GM06990 (cell line): ENCODE measurements around the gene PAPOLB.

Source experiments
- DNase-seq: peaks from one replicate; pipeline ENCODE4 v3.0.0-alpha.2; 2011; ENCODE audit not compliant: insufficient read length; ENCODE audit errors: extremely low read depth
- H3K27me3 ChIP-seq: replicated peaks from 2 replicates; pipeline ENCODE4 v1.6.0; 2011; ENCODE audit warnings: low read length; ENCODE audit not compliant: control insufficient read depth, insufficient read depth
- H3K36me3 ChIP-seq: 2 replicates; pipeline ENCODE4 v1.5.1; 2011; ENCODE audit warnings: low read length; ENCODE audit not compliant: control insufficient read depth, insufficient read depth
- H3K4me3 ChIP-seq: replicated peaks from 2 replicates; pipeline ENCODE4 v1.5.1; 2011; ENCODE audit warnings: low read depth, mild to moderate bottlenecking, control low read depth, low read length
- TF ChIP-seq, protein P1 (sequence below): IDR thresholded peaks from 2 replicates; pipeline ENCODE4 v1.5.1; 2011; ENCODE audit warnings: low read length, control low read depth, mild to moderate bottlenecking, inconsistent platforms; ENCODE audit not compliant: insufficient read depth, poor library complexity, severe bottlenecking

PAPOLB gene

DNA sequence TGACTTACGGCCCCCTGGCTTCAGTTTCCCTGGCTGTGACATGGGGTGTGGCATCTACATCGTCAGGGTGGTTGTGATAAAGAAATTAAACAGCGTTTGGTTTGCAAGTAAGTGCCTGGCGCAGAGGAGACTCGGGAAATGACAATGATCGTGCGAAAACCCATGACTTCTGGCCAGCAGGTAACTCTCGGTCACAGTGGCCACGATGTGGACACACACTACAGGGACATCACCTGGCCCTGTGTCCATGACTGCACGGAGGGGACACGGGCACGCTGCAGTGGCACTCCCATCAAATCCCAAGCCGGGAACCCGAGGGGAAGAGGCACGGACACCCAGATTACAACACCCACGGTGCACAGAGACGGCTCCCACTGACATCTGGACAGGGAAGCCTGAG, 28.7 kb downstream of the PAPOLB start:
- no peak for DNase-seq
- Histone ChIP-seq H3K36me3 (no peaks in the 10 kb centered on the region), H3K4me3 (no peak overlapping the region), H3K27me3 (no peaks in the 10 kb centered on the region)
- TF ChIP-seq, protein P1, sequence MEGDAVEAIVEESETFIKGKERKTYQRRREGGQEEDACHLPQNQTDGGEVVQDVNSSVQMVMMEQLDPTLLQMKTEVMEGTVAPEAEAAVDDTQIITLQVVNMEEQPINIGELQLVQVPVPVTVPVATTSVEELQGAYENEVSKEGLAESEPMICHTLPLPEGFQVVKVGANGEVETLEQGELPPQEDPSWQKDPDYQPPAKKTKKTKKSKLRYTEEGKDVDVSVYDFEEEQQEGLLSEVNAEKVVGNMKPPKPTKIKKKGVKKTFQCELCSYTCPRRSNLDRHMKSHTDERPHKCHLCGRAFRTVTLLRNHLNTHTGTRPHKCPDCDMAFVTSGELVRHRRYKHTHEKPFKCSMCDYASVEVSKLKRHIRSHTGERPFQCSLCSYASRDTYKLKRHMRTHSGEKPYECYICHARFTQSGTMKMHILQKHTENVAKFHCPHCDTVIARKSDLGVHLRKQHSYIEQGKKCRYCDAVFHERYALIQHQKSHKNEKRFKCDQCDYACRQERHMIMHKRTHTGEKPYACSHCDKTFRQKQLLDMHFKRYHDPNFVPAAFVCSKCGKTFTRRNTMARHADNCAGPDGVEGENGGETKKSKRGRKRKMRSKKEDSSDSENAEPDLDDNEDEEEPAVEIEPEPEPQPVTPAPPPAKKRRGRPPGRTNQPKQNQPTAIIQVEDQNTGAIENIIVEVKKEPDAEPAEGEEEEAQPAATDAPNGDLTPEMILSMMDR: no peak

DNA sequence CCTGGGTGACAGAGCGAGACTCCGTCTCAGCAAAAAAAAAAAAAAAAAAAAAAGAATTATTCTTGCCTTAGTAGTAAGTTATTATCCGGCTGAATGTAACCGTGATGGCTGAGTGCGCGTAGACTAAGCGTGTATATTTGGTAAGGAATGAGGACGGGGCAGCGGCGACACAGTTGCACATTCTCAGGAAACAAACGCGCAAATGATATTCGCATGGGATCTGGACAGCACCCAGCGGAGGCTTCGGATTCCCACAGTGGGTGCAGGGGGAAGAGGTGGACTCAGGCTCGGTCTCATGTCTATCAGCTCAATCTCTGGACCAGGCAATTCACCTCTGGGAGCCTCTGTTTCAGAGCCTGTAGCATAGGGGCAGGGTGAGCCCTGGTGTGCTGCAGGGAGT, 29.1 kb downstream of the PAPOLB start:
- TF ChIP-seq, protein P1: no peak
- DNase-seq: no peak
- Histone ChIP-seq H3K36me3 (no peaks in the 10 kb centered on the region), H3K4me3 (no peak overlapping the region), H3K27me3 (no peaks in the 10 kb centered on the region)

DNA sequence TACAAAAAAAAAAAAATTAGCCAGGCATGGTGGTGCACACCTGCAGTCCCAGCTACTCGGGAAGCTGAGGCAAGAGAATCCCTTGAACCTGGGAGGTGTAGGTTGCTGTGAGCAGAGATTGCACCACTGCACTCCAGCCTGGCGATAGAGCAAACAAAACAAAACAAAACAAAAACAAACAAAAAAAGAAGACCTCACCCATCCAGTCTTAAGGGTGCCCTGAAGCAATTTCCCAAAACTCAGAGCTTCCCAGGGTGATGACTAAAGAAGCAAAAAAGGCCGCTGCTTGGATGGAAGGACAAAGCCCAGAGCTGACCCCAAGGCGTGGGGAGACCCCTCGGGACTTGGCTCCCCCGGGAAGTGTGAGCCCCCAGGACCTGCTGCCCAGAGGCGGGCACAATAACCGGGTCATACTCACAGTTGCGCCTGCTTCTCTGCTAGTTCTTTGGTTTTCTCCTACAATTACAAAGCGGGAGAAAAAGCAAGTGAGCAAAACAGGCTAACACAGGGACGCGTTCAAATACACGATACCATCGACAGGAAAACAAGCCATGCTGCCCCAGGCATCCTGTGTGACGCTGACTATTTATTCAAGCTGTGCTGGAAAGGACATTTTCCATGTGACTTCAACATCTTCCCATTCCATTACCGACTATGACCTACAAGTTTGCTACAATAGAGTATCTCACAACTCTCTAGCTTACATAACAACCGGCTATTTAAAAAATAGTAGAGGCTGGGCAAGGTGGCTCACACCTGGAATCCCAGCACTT, 29.9 kb downstream of the PAPOLB start:
- Histone ChIP-seq H3K27me3 (no peaks in the 10 kb centered on the region), H3K36me3 (no peaks in the 10 kb centered on the region), H3K4me3 (no peak overlapping the region)
- TF ChIP-seq, protein P1: no peak
- DNase-seq: no peak

DNA sequence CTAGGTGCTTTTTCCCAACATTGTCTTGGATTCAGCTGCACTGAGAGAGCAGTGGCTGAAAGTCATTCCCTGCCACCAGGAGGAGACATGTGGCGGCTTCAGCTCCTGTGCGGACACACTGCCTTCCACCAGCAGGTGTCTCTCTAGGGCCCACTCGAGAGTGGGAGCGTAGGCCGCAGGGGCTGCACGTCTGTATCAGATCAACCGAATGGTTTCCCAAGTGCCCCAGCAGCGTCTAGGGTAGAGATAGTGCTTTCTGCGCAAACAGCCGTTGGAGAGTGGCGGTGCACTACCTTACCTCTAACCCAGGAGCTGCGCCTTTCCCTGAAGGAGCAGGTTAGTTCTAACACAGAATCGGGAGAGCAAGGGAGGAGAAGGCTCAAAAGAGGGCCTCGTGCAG, 31.7 kb downstream of the PAPOLB start:
- DNase-seq: peak; percentile 39
- TF ChIP-seq, protein P1: peak; percentile 89
- Histone ChIP-seq H3K27me3 (no peaks in the 10 kb centered on the region), H3K4me3 (no peak overlapping the region), H3K36me3 (no peaks in the 10 kb centered on the region)

DNA sequence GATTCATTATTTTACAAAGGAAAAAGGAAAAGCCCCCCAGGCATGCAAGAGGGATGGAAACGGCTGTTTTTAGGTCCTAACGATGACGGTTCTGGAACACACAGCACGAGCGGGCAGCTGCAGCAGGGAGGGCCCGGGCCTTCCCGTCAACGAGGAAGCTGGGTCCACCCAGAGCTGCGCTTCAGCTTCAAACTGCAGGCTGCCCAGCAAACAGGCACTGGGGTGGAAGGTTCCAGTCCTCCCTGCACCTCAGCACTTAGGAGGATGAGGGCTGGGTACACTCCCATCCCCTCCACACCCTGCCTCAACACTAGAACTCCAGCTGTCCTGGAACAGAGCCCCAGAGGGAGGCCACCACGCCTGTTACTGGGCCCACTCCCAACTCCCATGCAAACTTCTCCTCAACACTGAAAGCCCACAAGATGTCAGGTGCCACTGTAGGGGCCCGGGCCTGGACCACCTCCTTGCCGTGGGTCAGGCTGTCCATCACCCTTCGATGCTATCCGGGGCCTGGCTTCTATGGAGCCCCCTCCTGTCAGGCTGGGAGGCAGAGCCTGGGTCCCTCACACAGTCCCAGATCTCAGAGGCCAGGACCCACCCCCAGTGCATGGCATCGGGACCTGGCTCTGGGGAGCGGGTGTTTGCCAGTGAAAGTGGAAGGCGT, 33.0 kb downstream of the PAPOLB start:
- Histone ChIP-seq H3K4me3 (no peak overlapping the region), H3K27me3 (no peaks in the 10 kb centered on the region)

More for the DNA sequence above, 33.0 kb downstream of the PAPOLB start:
- DNase-seq: no peak
- no peaks in the 10 kb centered on the region for H3K36me3 ChIP-seq
- TF ChIP-seq, protein P1: no peak
